ENCODE results near the gene SMC1A. TPM values are rescaled to one million over a fixed set of nuclear protein-coding genes. Genes with fewer than 3 reads are reported as not detected.
"Not testable (repeated sequence)": the region's sequence is repeated elsewhere in the genome, so short reads cannot be mapped to it uniquely, and the experiment has no call there.

Gene SMC1A
- total RNA-seq, 1 donor from 2014 or later, result 9.5 TPM

DNA sequence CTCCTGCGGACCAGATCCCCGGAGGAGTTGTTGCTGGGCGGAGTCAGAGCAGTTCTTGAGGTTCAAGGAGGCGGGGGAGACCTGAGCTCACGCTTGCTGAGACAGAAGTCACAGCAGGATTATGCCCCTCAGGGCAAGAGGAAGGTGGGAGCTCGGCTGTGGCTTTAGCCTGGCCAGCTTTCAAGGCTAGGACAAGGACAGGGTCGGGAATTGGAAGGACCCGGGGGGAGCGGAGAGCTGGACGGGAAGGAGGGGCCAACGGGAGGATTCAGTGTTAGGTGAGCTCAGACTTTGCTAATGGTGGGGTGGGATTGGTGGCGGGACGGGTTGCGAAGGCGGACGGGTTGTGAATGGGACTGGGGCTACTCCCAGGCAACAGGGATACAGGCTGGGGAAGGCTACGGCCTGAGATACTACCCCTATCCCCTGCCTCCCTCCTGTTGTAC is 430 bp upstream of the SMC1A start, which contains the start of gene RIBC1:
Gene RIBC1 (plus strand): TSS at position 13 of the 446 bp plus-strand sequence. CDS start 3,404 bp downstream, outside the sequence.
- DNase-seq (ENCODE audit: low read depth in 2 of 2), result no peak

DNA sequence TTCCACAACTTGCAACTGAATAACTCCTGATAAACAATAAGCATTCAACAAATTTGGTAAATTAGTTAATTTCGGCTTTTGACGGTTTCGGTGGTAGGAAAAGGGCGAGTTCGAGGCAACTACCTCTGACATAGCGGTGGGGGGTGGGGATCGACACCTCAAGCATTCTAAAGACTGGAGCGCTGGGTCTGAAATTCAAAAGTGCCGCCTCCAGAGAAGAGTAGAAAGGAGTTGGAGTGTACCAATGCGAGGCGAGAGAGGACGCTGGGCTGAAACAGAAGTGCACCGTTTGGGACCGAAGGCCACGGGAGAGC is 725 bp downstream of the SMC1A start:
- DNase-seq (ENCODE audit: low read depth in 2 of 2), result no peak

DNA sequence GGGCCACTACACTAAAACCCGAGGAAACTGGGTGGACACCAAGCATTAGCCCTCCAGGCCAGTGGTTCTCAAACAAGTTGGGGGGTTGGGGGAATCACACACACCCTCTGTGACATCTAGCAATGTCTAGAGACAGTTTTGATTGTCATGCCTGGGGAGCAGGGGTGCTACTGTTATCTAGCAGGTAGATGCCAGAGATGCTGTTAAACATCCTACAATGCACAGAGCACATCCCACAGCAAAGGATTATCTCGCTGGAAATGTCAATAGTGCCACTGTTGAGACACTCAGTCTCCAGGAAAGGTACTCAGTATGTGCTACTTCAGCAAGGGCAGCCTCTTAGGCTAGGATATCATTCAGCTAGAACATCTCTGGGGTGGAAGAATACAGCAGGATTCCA is 1.3 kb downstream of the SMC1A start:
- no peak for DNase-seq (ENCODE audit: low read depth in 2 of 2)

DNA sequence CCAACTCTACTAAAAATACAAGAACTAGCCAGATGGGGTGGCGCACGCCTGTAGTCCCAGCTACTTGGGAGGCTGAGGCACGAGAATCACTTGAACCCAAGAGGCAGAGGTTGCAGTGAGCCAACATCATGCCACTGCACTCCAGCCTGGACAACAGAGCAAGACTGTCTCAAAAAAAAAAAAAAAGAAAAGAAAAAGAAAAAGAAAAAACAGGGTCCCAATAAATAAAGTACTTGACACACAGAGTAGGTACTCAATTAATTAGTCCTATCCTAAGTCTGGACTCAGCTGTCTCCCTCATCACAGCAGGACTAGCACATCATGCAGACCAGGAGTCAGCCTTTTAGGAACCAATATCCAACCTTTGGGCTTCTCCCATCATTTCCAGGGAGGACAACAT is 2.1 kb downstream of the SMC1A start:
- not testable (repeated sequence) for DNase-seq (ENCODE audit: low read depth in 2 of 2)

DNA sequence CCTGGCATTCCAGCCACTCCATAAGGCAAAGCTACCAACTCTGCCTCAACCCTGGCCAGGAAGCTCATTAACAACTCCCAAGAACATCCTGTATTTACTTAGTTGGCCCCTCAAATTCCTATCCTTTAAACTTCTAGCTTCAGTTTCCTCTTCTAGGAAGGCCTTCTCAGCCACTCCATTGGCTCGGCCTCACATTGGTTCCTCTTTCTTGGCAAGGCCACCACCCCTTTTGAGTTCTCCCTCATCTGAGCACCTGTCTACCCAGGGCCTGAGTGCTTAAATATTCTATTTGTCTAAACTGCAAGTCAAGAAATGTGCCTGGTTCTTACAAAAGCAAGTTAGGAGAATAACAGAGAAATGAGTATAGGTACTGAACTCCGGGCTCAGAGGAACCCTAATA is 10.0 kb downstream of the SMC1A start:
- no peak for DNase-seq (ENCODE audit: low read depth in 2 of 2)

DNA sequence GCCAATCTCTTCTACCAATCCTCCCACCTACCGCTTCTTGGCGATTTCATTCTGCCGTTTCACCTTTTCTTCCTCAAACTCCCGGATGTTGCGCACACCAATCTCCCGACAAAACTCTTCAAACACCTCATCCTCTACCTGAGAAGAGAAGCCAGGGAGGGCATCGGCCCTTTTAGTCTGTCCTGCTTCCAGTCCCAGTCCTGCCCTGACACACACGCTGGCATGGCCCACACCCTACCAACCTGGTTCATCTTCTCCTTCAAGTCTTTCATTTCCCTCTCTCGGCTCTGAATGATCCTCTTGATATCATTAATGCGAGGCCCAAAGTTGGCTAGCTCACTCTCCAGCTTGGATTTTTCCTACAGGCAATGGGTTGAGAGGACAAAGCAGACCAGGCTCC is 18.9 kb downstream of the SMC1A start:
- no peak for DNase-seq (ENCODE audit: low read depth in 2 of 2)

DNA sequence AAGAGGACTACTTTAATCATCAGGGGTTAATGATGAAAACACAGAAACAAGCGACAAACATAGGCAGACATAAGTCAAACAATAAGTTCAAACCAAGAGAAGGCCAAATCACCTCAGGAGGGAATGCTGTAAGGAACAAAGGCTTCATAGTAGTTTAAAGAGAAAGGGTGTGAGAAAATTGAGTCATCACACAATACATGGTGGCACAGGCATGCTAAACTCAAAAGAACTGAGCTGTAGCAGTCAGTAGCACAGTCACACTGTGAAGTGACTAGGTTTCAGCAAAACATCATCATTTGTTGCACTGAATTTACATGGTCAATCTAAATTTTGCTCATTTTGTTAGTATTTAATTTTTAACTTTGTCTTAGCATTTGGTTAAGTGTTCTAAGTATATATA is 24.2 kb downstream of the SMC1A start:
- DNase-seq (ENCODE audit: low read depth in 2 of 2), result no peak

DNA sequence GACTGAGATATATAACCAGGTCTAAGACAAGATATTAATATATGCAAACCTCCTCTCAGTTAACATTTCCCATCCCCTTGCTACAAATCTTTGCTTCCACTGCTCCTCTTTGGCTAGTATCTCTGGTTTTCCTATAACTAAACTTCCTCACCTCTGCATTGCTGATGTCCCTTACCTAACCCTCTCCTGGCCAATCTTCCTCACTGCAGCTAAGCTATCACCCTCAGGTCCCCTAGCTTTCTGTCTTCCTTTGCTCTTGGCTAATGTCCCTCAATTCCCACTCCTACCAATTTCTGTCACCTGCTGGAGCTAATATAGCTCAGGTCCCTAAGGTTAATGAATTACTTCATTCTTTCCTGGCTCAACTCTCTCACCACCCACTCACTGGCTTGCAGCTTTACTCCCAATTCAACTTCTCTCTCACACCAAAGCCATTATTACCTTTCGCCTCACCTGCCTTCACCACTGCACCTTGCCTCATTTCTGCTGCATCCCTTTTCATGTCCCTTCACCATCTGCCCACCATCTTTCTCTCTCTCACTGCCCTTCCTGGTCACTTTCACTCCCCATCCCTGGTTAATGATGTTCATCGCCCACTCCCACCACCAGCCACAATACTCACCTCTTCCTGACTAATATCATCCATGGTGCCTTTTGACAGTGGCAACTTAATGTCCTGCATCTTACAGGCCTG is 26.7 kb downstream of the SMC1A start:
- no peak for DNase-seq (ENCODE audit: low read depth in 2 of 2)

DNA sequence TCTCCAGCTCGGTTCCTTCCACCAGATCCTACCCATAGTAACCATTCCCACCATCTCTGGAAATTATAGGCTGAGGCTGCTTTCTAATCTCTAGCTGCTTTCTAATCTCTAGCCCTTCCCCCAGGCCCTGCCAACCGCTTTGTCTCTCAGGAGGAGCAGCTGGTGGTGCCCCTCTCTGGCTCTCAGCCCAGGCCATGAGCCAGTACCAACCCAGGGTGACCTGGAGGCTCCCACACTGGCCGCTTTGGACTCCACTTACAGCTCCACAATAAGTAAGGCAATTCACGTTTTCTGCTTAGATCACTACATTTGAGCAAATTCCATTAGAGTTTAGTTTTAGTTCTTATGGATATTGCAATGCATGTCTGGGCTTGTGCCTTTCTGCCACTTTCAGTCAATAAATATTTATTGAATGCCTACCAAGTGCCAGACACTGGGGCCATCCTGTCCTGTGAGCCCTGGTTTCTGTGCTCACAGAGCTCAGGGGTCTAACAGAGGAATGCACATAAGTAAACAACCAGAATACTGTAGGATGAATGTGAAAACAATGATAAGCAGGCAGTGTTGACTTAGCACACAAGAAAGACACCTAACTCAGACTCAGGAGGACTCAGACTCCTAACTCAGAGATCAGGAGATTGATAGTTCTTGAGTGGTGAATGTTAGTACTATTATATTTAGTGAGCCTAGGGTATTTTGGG is 38.9 kb downstream of the SMC1A start:
- DNase-seq (ENCODE audit: low read depth in 2 of 2), result no peak

DNA sequence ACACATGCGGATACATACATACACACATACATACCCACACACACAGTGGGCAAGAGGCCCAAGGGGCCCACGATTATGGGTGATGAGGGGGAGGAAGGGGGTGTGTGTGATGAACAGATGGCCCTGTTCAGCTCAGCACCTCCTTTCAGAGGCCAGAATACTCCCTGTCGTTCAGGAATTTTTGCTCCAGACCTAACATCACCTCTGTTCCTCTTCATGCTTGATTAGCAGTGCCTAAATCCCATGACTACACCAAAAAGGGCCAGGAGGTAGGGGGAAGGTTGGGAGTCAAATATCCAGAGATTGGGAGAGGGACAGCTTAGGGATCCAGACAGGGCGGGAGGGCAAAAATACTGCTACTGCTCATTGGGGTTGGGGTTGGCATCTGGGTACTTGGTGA is 42.7 kb downstream of the SMC1A start:
- DNase-seq (ENCODE audit: low read depth in 2 of 2), result no peak

DNA sequence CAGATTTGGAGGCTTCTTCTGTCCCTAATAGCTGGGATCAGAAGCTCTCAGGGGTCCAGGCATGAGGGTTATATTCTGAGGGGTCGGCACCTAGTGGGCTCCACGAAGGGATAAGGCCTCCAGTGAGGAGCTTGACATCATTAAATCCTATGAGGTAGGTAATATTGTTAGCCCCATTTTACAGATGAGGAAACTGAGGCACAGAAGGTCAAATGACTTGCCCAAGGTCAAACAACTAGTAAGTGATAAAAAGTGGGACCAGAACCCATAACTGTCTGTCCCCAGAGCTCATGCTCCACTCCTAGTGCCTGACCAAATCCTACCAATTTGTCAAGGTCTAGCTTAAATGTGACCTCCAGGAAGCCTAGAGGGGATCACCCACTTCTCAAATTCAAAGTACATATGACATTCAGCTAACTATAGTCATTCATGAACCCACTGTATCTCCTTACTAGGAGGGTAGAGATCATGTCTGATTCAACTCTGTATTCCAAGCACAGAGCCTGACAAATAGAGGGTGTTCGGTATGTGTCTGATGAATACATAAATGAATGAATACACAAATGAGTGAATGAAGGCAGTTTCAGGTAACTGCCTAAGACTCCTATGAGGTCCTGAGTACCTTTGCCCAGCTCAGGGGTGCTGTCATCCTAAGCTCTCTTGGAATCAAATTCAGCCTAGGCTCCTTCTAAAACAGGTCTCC is 43.3 kb downstream of the SMC1A start:
- DNase-seq (ENCODE audit: low read depth in 2 of 2), result no peak

DNA sequence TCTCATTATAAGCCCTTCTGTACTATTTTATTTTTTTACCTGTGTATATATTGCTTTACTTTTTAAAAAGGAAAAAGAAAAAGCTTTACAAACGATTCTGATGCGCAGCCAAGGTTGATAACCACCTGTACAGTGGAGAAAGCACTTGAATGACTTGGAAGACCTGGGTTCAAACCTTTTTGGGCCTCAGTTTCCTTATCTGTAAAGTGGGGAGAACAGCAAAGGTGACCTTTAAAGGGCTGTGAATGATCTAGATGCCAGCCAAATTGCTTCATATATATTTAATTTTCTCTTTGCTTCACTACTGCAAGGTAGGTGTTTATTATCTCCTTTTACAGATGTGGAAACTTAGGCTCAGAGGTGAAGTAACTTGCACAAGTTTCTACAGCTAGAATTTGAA is 45.0 kb downstream of the SMC1A start:
- DNase-seq (ENCODE audit: low read depth in 2 of 2), result no peak

DNA sequence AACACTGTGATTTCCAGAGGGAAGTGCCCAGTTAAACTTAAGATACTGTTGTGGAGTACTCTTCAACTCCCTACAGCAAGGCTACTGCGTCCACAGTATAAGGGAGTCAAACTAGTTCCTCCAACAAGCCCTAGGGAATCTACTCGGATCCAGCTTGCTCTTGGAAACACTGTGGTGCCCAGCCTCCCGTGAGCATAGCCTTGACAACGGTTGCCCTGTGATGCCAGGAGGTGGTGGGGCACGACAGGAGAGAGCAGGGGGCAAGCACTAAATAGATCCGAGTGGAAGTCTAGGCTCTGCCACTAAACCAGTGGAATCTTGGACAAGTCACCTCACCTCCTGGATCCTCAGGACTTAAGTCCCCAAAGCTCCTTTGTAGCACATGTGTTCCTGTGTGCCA is 45.6 kb downstream of the SMC1A start:
- DNase-seq (ENCODE audit: low read depth in 2 of 2), result no peak

DNA sequence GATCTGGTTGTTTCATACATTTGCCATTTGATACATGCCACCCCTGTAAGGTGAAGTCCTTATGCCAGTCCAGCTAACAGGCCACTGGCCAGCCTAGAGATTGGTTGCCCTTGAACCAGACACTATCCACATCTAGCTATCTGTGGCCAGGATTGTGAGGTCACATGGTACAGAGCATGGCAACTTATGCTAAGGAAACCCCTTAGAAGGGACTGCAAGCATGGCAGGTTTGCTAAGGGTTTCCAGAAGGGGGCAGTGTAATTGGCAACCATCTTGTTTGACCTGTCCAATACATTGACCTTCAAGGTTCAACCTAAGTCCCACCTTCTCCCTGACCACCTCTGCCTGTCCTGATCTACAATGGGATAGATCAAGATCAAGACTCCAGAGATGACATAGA is 47.5 kb downstream of the SMC1A start:
- no peak for DNase-seq (ENCODE audit: low read depth in 2 of 2)

DNA sequence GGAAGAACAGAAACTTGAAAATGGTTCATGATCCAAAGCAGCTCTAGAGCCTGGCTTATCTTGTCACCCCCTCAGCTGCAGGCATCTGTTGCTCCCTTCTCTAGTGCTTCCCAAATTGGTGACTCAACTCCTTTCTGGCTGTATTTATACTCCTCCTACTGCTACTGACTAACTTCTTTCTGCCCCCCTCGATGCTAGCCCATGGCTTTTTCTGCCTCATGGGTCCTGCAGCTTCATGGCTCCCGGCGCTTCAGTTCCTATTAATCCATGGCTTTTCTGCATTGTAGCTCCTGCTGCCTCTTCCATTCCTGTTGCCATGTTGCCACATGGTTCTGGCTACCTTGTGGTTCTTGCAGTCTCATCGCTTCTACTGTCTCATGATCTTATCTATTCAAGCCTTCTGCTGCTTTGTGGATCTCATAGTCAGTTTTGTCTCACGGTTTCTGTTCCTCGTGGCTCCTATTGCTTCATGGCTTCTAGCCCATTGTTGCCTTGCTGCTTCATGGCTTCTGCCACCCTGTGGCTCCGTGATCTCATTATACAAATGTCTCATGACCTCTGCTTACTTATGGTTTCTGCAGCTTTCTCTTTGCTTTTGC is 48.1 kb downstream of the SMC1A start:
- DNase-seq (ENCODE audit: low read depth in 2 of 2), result no peak

DNA sequence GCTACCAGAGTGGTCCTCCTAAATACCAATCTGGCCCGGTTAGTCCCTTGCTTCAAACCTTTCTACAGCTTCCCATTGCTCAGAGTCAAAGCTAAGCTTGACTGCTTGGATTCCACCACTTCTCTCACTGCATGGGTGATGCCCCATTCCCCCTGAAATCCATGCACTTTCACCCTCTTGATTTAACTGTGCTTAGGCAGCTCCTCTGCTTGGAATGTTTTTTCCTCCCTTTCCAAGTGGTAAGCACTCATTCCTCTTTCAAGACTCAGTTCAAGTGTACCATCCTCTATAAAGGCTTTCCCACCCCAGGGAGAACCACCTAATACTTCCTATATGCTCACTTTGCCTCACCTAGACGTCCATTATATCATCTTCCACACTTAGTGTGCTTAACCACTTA is 49.1 kb downstream of the SMC1A start:
- DNase-seq (ENCODE audit: low read depth in 2 of 2), result no peak

DNA sequence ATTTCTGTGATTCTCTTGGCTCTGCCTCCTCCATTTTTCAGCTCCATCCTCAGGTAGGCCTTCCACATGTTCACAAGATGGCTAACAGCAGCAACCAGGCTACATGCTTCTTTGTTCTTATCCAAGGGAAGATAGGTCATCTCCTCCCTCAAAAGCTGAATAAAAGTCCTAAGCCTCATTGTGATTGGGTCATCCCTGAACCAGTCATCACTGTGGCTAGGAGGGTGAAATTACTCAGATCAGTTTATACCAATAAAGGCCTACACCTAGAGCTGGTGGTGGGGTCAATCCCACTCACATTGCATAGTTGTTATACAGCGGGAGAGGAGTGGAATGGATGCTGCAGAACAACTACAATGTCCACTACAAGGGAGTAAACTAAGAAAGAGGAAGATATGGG is 56.0 kb downstream of the SMC1A start:
- DNase-seq (ENCODE audit: low read depth in 2 of 2), result not testable (repeated sequence)

DNA sequence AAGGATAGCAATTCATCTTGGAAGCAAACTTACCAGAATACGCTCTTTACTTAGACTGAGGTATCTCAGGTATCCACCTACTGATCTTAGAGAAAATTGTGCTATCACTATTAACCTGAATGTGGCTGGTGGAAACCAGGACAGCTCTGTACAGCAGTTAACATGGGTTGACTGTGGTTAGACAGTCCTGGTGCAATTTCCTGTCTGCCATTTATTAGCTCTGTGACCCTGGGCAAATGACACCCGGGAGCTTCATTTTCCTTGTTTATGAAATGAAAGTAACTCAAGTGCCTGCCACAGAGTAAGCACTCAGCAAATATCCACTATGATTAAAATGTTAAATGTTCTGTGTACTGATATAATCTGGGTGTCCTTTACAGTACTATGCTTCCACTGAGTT is 60.0 kb downstream of the SMC1A start:
- no peak for DNase-seq (ENCODE audit: low read depth in 2 of 2)

DNA sequence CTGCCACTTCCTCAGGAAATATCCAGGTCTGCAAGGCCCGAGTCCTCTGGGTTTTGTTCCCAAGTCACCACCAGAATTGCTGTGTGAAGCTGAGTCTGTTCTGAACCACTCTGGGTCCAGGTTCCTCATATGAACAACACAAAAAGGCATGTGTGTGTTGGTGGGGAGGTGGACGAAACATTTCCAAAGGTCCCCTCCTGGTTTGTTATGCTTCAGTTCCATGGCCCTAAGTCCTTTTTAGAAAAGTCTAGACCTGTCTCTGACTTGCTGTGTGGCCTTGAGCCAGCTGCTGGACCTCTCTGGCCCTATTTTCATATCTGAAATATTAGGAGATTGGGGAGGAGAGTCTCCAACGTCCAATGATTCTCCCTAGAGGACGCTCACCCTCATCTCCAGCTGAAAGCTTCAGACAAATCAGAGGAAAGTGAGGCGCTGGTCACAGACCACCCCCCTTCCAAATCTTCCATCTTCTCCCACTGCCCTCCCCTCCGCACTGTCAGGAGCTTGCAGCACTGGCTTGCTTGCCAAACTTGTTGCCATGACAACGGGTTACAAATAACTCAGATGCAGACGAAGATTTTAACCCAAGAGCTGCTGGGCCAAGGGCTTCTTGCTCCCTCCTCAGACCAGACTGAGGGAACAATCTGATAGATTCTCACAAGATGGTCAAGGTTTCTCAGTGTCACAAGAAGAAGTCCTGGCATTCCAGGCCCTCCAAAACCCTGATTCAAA is 64.5 kb downstream of the SMC1A start:
- DNase-seq (ENCODE audit: low read depth in 2 of 2), result peak; percentile 20 to 29

DNA sequence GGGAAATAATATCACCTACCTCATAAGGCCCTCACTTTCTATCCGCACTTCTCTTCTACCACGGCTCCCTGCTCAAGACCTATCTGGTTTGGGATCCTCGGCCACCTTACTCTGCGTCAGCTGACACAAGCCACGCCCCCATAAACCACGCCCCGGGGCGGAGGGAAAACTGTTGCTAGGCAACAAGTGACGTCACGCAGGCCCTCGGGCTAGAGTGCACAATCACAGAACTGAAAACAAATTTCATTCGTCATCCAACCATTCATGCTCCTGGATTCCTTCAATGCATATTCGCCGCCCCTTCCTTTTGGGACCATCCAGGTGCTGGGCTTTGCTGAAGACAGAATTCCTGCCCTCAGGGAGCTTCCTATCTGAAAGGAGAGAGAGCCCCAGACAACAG is 66.3 kb downstream of the SMC1A start:
- peak in 1 of 2 donors; percentile 15 for DNase-seq (ENCODE audit: low read depth in 2 of 2)

DNA sequence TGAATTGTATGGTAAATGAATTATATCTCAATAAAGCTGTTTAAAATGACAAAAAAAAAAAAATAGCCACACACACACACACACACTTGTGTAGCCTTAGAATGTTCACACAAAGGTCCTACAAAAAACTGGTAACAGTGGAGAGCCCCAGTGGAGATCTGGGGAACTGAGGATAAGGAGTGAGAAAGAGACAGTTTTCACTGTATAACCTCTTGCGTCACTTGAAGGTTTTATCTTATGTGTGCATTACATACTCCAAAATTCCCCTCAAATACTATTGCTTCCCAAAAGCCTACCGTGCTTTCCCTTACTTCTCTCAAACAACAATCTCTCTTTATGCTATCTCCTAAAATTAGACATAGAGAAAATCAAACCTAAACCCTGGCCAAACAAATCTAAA is 67.8 kb downstream of the SMC1A start:
- no peak for DNase-seq (ENCODE audit: low read depth in 2 of 2)

DNA sequence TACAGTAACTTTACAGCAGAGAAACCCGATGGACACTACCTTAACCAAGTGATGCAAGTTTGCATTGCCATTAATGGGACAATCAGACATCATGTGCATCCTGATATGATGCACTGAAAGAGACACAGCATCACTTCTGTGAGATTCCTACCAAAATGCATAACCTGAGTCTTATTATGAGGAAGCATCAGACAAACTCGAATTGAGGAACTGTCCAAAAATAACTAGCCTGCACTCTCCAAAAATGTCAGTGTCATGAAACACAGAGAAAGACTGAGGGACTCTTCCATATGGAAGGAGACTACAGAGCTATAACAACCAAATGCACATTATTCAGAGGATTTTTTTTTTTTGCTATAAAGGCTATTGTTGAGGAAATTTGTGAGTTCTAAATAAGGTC is 74.5 kb downstream of the SMC1A start:
- DNase-seq (ENCODE audit: low read depth in 2 of 2), result no peak

Measured in lung microvascular endothelial cell (primary cell).